Memory B cell (primary cell): ENCODE results near the gene RAB17.
"Not testable (repeated sequence)": the region's sequence is repeated elsewhere in the genome, so short reads cannot be mapped to it uniquely, and the experiment has no call there.

Source experiments
- ATAC-seq: fragments of 150-1000 bp; cut with Tn5 transposase; 2 replicates; pipeline ENCODE4 v1.10.0; 2021; ENCODE audit warnings: low read depth, mild to moderate bottlenecking, moderate library complexity
- DNase-seq, 2 donors: peaks; one replicate each; pipeline ENCODE4 v3.0.0; 2022; ENCODE audit warnings: low spot score in 2 of 2
- H3K27ac Mint-ChIP-seq: one replicate; pipeline ENCODE4 v1.8.0; 2022; ENCODE audit warnings: mild to moderate bottlenecking, moderate library complexity, mixed read lengths
- H3K27me3 Mint-ChIP-seq: one replicate; pipeline ENCODE4 v1.8.0; 2022; ENCODE audit warnings: mixed read lengths
- H3K36me3 Mint-ChIP-seq: one replicate; pipeline ENCODE4 v1.8.0; 2022; ENCODE audit warnings: mild to moderate bottlenecking, mixed read lengths
- H3K4me1 Mint-ChIP-seq: one replicate; pipeline ENCODE4 v1.8.0; 2022; ENCODE audit warnings: mixed read lengths
- H3K4me3 Mint-ChIP-seq: one replicate; pipeline ENCODE4 v1.8.0; 2022; ENCODE audit warnings: mild to moderate bottlenecking, moderate library complexity, mixed read lengths
- H3K9me3 Mint-ChIP-seq: one replicate; pipeline ENCODE4 v1.8.0; 2022; ENCODE audit warnings: mixed read lengths

RAB17 gene

GRCh38 chr2:237598468-237599208 lies 8.1 kb upstream of the RAB17 start:
- H3K27ac Mint-ChIP-seq = peak overlapping the region; percentile 29
- H3K9me3 Mint-ChIP-seq = no peaks in the 10 kb centered on the region
- no peaks in the 10 kb centered on the region for H3K36me3 Mint-ChIP-seq
- peaks cover 10% of the 10 kb centered on the region for H3K4me1 Mint-ChIP-seq
- H3K4me3 Mint-ChIP-seq = no peak overlapping the region
- ATAC-seq (no peak), DNase-seq (no peak)
- no peaks in the 10 kb centered on the region for H3K27me3 Mint-ChIP-seq

- no peak for DNase-seq
- Mint-ChIP-seq H3K36me3 (no peaks in the 10 kb centered on the region), H3K4me3 (no peak overlapping the region), H3K4me1 (peaks cover 3% of the 10 kb centered on the region), H3K9me3 (no peaks in the 10 kb centered on the region), H3K27ac (no peak overlapping the region), H3K27me3 (no peaks in the 10 kb centered on the region)
- ATAC-seq = no peak
Observed at GRCh38 chr2:237597196-237598145, 6.9 kb upstream of the RAB17 start.

DNA sequence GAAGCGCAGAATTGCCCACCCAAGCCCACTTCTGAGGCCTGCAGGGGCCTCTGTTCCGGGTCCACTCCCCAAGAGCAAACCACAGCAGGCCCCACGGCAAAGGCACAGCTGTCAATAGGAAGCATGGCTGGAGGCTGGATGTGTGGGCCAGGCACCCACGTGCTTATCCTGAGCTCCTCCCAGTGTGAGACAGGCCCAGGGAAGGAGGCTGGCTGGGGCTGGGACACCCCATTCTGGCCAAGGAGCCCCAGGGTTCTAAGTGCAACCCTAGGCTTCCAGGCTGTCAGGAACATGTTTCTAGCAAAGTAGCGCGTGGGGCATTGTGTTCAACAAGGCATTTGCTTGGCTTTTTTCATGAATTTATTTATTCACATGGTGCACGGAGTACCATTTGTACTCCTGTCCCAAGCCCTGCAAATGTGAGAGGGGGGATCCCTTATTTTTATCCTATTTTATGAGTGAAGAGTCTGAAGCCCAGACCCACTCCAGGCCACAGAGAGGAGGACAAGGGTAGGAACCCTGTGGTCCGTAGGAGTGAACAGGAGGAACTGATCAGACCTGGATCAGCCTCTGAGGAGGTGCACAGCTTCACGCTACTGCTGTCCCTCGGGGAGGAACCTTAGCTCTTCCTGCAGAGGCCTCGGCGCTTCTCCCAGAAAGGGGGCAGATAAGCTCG lies 6.1 kb upstream of the RAB17 start:
- no peaks in the 10 kb centered on the region for H3K9me3 Mint-ChIP-seq
- ATAC-seq (no peak), DNase-seq (no peak)
- no peaks in the 10 kb centered on the region for H3K36me3 Mint-ChIP-seq
- no peak overlapping the region for H3K27ac Mint-ChIP-seq
- no peak overlapping the region for H3K4me3 Mint-ChIP-seq
- peaks cover 4% of the 10 kb centered on the region for H3K4me1 Mint-ChIP-seq
- H3K27me3 Mint-ChIP-seq = no peaks in the 10 kb centered on the region

DNA sequence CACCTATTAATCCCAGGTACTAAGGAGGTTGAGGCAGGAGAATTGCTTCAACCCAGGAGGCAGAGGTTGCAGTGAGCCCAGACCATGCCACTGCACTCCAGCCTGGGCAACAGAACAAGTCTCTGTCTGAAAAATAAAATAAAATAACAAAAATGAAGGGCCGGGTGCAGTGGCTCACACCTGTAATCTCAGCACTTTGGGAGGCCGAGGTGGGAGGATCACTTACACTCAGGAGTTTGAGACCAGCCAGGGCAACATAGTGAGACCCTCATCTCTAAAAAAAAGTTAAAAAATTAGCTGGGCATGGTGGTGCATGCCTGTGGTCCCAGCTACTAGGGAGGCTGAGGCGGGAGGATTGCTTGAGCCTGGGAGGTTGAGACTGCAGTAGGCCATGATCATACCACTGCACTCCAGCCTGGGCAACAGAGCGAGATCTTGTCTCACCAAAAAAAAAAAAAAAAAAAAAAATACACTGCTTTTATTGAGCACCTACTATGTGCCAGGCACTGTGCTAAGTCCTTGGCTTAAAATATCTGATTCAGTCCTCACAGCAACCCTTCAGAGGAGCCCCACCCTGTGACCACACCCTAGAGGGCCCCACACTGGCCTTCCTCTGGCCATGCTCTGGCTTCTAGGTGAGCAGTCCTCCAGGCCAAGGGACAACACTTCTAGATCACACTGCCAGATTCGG lies 5.4 kb upstream of the RAB17 start:
- not testable (repeated sequence) for H3K27ac Mint-ChIP-seq, H3K4me3 Mint-ChIP-seq, H3K4me1 Mint-ChIP-seq, ATAC-seq, H3K36me3 Mint-ChIP-seq, H3K9me3 Mint-ChIP-seq, DNase-seq, H3K27me3 Mint-ChIP-seq

- ATAC-seq = no peak
- Mint-ChIP-seq H3K27ac (no peak overlapping the region), H3K4me1 (peaks cover 11% of the 10 kb centered on the region), H3K36me3 (no peaks in the 10 kb centered on the region), H3K27me3 (no peaks in the 10 kb centered on the region), H3K9me3 (no peaks in the 10 kb centered on the region), H3K4me3 (no peak overlapping the region)
- no peak for DNase-seq
Observed at GRCh38 chr2:237594514-237594871, 4.0 kb upstream of the RAB17 start.

- no peaks in the 10 kb centered on the region for H3K36me3 Mint-ChIP-seq
- H3K27me3 Mint-ChIP-seq = no peaks in the 10 kb centered on the region
- no peak overlapping the region for H3K4me3 Mint-ChIP-seq
- H3K27ac Mint-ChIP-seq = peak overlapping the region; percentile 19
- peaks cover 11% of the 10 kb centered on the region for H3K4me1 Mint-ChIP-seq
- H3K9me3 Mint-ChIP-seq = no peaks in the 10 kb centered on the region
- no peak for DNase-seq
- ATAC-seq = peak; percentile 29
Observed at GRCh38 chr2:237593596-237594320, 3.2 kb upstream of the RAB17 start.

DNA sequence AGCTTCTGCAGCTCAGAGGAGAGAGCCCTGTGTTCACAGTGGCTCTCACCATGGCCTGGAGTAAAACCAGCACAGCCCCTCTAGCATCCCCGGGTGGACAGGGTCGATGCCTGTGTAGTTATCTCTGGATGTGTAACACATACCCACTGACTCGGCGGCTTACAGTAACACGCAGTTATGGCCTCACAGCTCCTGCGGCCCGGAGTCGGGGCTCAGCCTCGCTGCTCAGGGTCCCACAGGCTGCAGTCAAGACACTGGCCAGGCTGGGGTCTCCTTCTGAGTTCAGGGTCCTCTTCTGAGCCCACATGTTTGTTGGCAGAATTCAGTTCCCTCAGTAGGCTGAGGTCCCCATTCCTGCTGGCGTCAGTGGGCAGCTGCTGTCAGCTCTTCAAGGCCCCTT lies 2.5 kb upstream of the RAB17 start:
- no peak for ATAC-seq
- no peak overlapping the region for H3K27ac Mint-ChIP-seq

DNA sequence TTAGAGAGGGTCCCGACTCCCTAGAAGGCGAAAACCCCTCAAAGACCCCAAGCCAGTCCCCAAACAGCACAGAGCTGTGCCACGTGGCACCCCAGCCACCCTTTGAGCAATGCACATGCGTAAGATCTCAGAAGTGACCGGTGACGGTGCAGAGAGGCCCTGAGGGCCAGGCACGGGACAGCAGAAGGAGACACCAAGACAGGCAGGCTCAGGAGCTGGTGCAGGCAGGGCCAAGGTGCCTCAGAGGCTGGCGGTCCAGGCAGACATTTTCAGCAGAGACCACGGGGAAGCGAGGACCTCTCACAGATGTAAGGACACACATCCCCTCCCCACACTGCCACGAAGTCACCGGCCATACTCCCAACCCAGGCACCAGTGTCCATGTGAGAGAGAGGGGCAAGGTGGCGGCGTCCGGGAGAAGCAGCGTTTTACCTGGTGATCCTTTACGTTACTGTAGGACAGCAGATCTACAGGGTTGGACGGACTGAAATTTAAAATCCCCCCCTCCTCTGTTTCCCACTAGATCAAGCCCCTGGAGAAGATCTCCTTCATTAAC lies 2.0 kb upstream of the RAB17 start:
- H3K4me3 Mint-ChIP-seq = no peak overlapping the region
- no peaks in the 10 kb centered on the region for H3K27me3 Mint-ChIP-seq
- ATAC-seq (no peak), DNase-seq (no peak)
- peaks cover 11% of the 10 kb centered on the region for H3K4me1 Mint-ChIP-seq
- H3K36me3 Mint-ChIP-seq = no peaks in the 10 kb centered on the region
- no peaks in the 10 kb centered on the region for H3K9me3 Mint-ChIP-seq
- H3K27ac Mint-ChIP-seq = no peak overlapping the region

More for the DNA sequence above, 2.5 kb upstream of the RAB17 start:
- Mint-ChIP-seq H3K4me3 (no peak overlapping the region), H3K27me3 (no peaks in the 10 kb centered on the region), H3K36me3 (no peaks in the 10 kb centered on the region), H3K4me1 (peaks cover 11% of the 10 kb centered on the region), H3K9me3 (no peaks in the 10 kb centered on the region)
- no peak for DNase-seq

GRCh38 chr2:237591141-237591881 lies 777 bp upstream of the RAB17 start:
- no peaks in the 10 kb centered on the region for H3K27me3 Mint-ChIP-seq
- H3K27ac Mint-ChIP-seq = no peak overlapping the region
- H3K4me3 Mint-ChIP-seq = no peak overlapping the region
- ATAC-seq (peak; percentile 37), DNase-seq (no peak)
- peaks cover 11% of the 10 kb centered on the region for H3K4me1 Mint-ChIP-seq
- no peaks in the 10 kb centered on the region for H3K36me3 Mint-ChIP-seq
- H3K9me3 Mint-ChIP-seq = no peaks in the 10 kb centered on the region

- no peaks in the 10 kb centered on the region for H3K9me3 Mint-ChIP-seq
- H3K36me3 Mint-ChIP-seq = no peaks in the 10 kb centered on the region
- no peak overlapping the region for H3K27ac Mint-ChIP-seq
- H3K4me3 Mint-ChIP-seq = no peak overlapping the region
- peaks cover 8% of the 10 kb centered on the region for H3K4me1 Mint-ChIP-seq
- DNase-seq (no peak), ATAC-seq (no peak)
- H3K27me3 Mint-ChIP-seq = no peaks in the 10 kb centered on the region
Observed at GRCh38 chr2:237588044-237588696, 2.4 kb downstream of the RAB17 start.

DNA sequence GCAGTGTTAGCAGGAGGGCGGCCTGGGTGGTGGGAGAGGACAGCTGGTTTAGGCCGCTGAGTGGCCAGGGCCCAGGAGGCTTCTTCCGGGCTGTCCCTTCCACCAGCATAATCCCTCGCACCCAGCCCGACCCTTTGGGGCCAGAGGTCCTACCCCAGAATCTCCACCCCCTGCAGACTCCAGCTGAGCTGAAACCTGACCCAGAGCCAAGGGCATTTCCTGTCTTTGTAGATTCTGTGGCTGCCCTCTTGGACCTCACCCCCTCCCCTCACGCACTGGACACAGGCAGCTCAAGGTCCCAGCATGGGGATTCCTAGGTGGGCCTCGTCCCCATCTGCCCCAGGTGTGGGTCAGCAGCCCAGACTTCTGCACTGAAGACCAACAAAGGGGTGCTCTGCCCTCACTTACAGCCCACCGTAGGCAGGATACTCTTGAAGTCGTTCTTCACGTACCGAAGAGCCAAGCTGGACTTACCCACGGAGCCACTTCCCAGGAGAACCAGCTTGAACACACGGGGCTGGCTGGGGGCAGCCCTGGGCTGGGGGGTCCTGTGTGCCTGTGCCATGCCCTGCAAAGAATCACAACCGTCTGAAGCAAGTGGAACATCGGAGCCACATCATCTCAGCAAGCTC lies 4.8 kb downstream of the RAB17 start:
- no peak for ATAC-seq
- Mint-ChIP-seq H3K27ac (no peak overlapping the region), H3K4me3 (no peak overlapping the region), H3K9me3 (no peaks in the 10 kb centered on the region), H3K4me1 (no peaks in the 10 kb centered on the region), H3K27me3 (no peaks in the 10 kb centered on the region), H3K36me3 (no peaks in the 10 kb centered on the region)
- DNase-seq = no peak
